Activated naive CD4-positive, alpha-beta T cell treated with anti-CD3 and anti-CD28 coated beads, Interleukin-2, amount 50 U/mL, for 24 hours (primary cell): ENCODE measurements around the gene POU4F1.

Experiments used
- H3K27ac Mint-ChIP-seq: one replicate; pipeline ENCODE4 v1.8.0; 2021; ENCODE audit warnings: mild to moderate bottlenecking, mixed read lengths
- H3K27me3 Mint-ChIP-seq: one replicate; pipeline ENCODE4 v1.8.0; 2021; ENCODE audit warnings: mixed read lengths
- H3K36me3 Mint-ChIP-seq: one replicate; pipeline ENCODE4 v1.8.0; 2021; ENCODE audit warnings: mixed read lengths
- H3K4me1 Mint-ChIP-seq: one replicate; pipeline ENCODE4 v1.8.0; 2021; ENCODE audit warnings: mixed read lengths
- H3K4me3 Mint-ChIP-seq: one replicate; pipeline ENCODE4 v1.8.0; 2021; ENCODE audit warnings: mild to moderate bottlenecking, mixed read lengths
- H3K9me3 Mint-ChIP-seq: one replicate; pipeline ENCODE4 v1.8.0; 2021; ENCODE audit warnings: mixed read lengths

POU4F1 gene

GRCh38 chr13:78610381-78610883 lies 7.1 kb upstream of the POU4F1 start:
- H3K27ac Mint-ChIP-seq: no peak overlapping the region

GRCh38 chr13:78609464-78610205 lies 6.3 kb upstream of the POU4F1 start:
- peaks cover 55% of the 10 kb centered on the region for H3K27me3 Mint-ChIP-seq
- peaks cover 4% of the 10 kb centered on the region for H3K9me3 Mint-ChIP-seq
- no peak overlapping the region for H3K27ac Mint-ChIP-seq
- H3K36me3 Mint-ChIP-seq: peaks cover 3% of the 10 kb centered on the region
- H3K4me1 Mint-ChIP-seq: peaks cover 37% of the 10 kb centered on the region
- peak overlapping the region; percentile 85 for H3K4me3 Mint-ChIP-seq

More at GRCh38 chr13:78610381-78610883, 7.1 kb upstream of the POU4F1 start:
- peaks cover 8% of the 10 kb centered on the region for H3K36me3 Mint-ChIP-seq
- peaks cover 49% of the 10 kb centered on the region for H3K27me3 Mint-ChIP-seq
- H3K9me3 Mint-ChIP-seq: peaks cover 4% of the 10 kb centered on the region
- H3K4me1 Mint-ChIP-seq: peaks cover 37% of the 10 kb centered on the region
- peak overlapping the region; percentile 2 for H3K4me3 Mint-ChIP-seq

- Mint-ChIP-seq H3K9me3 (no peaks in the 10 kb centered on the region), H3K4me3 (peak overlapping the region; percentile 85), H3K27ac (no peak overlapping the region), H3K27me3 (peaks cover 63% of the 10 kb centered on the region), H3K4me1 (peaks cover 42% of the 10 kb centered on the region), H3K36me3 (no peaks in the 10 kb centered on the region)
Measured at GRCh38 chr13:78608688-78609463, 5.5 kb upstream of the POU4F1 start.

GRCh38 chr13:78608252-78608687 lies 4.9 kb upstream of the POU4F1 start:
- Mint-ChIP-seq H3K36me3 (no peaks in the 10 kb centered on the region), H3K4me3 (peak overlapping the region; percentile 68), H3K9me3 (no peaks in the 10 kb centered on the region), H3K4me1 (peaks cover 43% of the 10 kb centered on the region), H3K27me3 (peaks cover 68% of the 10 kb centered on the region), H3K27ac (peak overlapping the region; percentile 51)

GRCh38 chr13:78607409-78608251 lies 4.3 kb upstream of the POU4F1 start:
- Mint-ChIP-seq H3K4me1 (peaks cover 46% of the 10 kb centered on the region), H3K9me3 (no peaks in the 10 kb centered on the region), H3K27me3 (peaks cover 70% of the 10 kb centered on the region), H3K27ac (no peak overlapping the region), H3K36me3 (no peaks in the 10 kb centered on the region), H3K4me3 (peak overlapping the region; percentile 68)

- peaks cover 75% of the 10 kb centered on the region for H3K27me3 Mint-ChIP-seq
- H3K36me3 Mint-ChIP-seq: no peaks in the 10 kb centered on the region
- no peak overlapping the region for H3K27ac Mint-ChIP-seq
- peaks cover 51% of the 10 kb centered on the region for H3K4me1 Mint-ChIP-seq
- no peaks in the 10 kb centered on the region for H3K9me3 Mint-ChIP-seq
- H3K4me3 Mint-ChIP-seq: peak overlapping the region; percentile 30
Measured at GRCh38 chr13:78606471-78607408, 3.4 kb upstream of the POU4F1 start.

- Mint-ChIP-seq H3K4me1 (peaks cover 52% of the 10 kb centered on the region), H3K36me3 (peaks cover 3% of the 10 kb centered on the region), H3K9me3 (no peaks in the 10 kb centered on the region), H3K27ac (no peak overlapping the region), H3K4me3 (no peak overlapping the region), H3K27me3 (peaks cover 78% of the 10 kb centered on the region)
Measured at GRCh38 chr13:78604782-78605611, 1.6 kb upstream of the POU4F1 start.

GRCh38 chr13:78602561-78603239 lies 652 bp downstream of the POU4F1 start:
- Mint-ChIP-seq H3K4me1 (peaks cover 35% of the 10 kb centered on the region), H3K36me3 (peaks cover 4% of the 10 kb centered on the region), H3K27me3 (peaks cover 78% of the 10 kb centered on the region), H3K9me3 (peaks cover 10% of the 10 kb centered on the region), H3K27ac (peak overlapping the region; percentile 81), H3K4me3 (peak overlapping the region; percentile 84)

GRCh38 chr13:78601874-78602560 lies 1.3 kb downstream of the POU4F1 start:
- Mint-ChIP-seq H3K36me3 (peaks cover 4% of the 10 kb centered on the region), H3K27ac (peak overlapping the region; percentile 81), H3K4me1 (peaks cover 28% of the 10 kb centered on the region), H3K9me3 (peaks cover 10% of the 10 kb centered on the region), H3K27me3 (peaks cover 78% of the 10 kb centered on the region), H3K4me3 (peak overlapping the region; percentile 84)

GRCh38 chr13:78601124-78601873 lies 2.1 kb downstream of the POU4F1 start:
- Mint-ChIP-seq H3K27ac (no peak overlapping the region), H3K4me1 (peaks cover 22% of the 10 kb centered on the region), H3K36me3 (peaks cover 4% of the 10 kb centered on the region), H3K4me3 (peak overlapping the region; percentile 55), H3K27me3 (peaks cover 74% of the 10 kb centered on the region), H3K9me3 (peaks cover 10% of the 10 kb centered on the region)

GRCh38 chr13:78600280-78600883 lies 3.0 kb downstream of the POU4F1 start:
- H3K4me3 Mint-ChIP-seq: peak overlapping the region; percentile 49
- H3K36me3 Mint-ChIP-seq: peaks cover 4% of the 10 kb centered on the region
- H3K27ac Mint-ChIP-seq: peak overlapping the region; percentile 27
- peaks cover 10% of the 10 kb centered on the region for H3K9me3 Mint-ChIP-seq
- peaks cover 69% of the 10 kb centered on the region for H3K27me3 Mint-ChIP-seq
- peaks cover 22% of the 10 kb centered on the region for H3K4me1 Mint-ChIP-seq
